DMS114 treated with DMSO at 0.1 percent for 48 hours (cell line): ENCODE results near the gene ARNT2.

Experiments used
- DNase-seq: peaks from one replicate; lab custom pipeline; 2025; ENCODE audit not compliant: unreplicated experiment; lab: John Stamatoyannopoulos, UW

The ARNT2 gene

GRCh38 chr15:80405970-80406369 lies 1.8 kb downstream of the ARNT2 start:
- no peak for DNase-seq

GRCh38 chr15:80411788-80412288 lies 7.7 kb downstream of the ARNT2 start:
- no peak for DNase-seq

GRCh38 chr15:80414546-80415357 lies 10.6 kb downstream of the ARNT2 start:
- no peak for DNase-seq

- DNase-seq, result no peak
These were observed 11.1 kb downstream of the ARNT2 start for GRCh38 chr15:80415358-80415670.

GRCh38 chr15:80416702-80417101 lies 12.5 kb downstream of the ARNT2 start:
- DNase-seq, result no peak

- DNase-seq, result peak; percentile 20
These were observed 14.8 kb downstream of the ARNT2 start for GRCh38 chr15:80418892-80419537.

GRCh38 chr15:80419546-80419945 lies 15.4 kb downstream of the ARNT2 start:
- no peak for DNase-seq

GRCh38 chr15:80420658-80421057 lies 16.5 kb downstream of the ARNT2 start:
- DNase-seq, result no peak

GRCh38 chr15:80423215-80423614 lies 19.0 kb downstream of the ARNT2 start:
- DNase-seq, result no peak

- no peak for DNase-seq
These were observed 20.2 kb downstream of the ARNT2 start for GRCh38 chr15:80424381-80424780.

- no peak for DNase-seq
These were observed 22.1 kb downstream of the ARNT2 start for GRCh38 chr15:80426316-80426715.

GRCh38 chr15:80429964-80430363 lies 25.8 kb downstream of the ARNT2 start:
- DNase-seq, result no peak

GRCh38 chr15:80431635-80432344 lies 27.6 kb downstream of the ARNT2 start:
- no peak for DNase-seq

- no peak for DNase-seq
These were observed 28.1 kb downstream of the ARNT2 start for GRCh38 chr15:80432345-80432702.

GRCh38 chr15:80433836-80434235 lies 29.7 kb downstream of the ARNT2 start:
- no peak for DNase-seq

GRCh38 chr15:80434926-80435720 lies 30.9 kb downstream of the ARNT2 start:
- DNase-seq, result no peak

- DNase-seq, result no peak
These were observed 32.5 kb downstream of the ARNT2 start for GRCh38 chr15:80436511-80437307.

GRCh38 chr15:80437334-80437891 lies 33.2 kb downstream of the ARNT2 start:
- DNase-seq, result no peak

- DNase-seq, result no peak
These were observed 35.0 kb downstream of the ARNT2 start for GRCh38 chr15:80439140-80439539.

- no peak for DNase-seq
These were observed 35.8 kb downstream of the ARNT2 start for GRCh38 chr15:80440024-80440423.
